A549 (cell line): Measurements from ENCODE around the gene SH3RF3. TPM values are rescaled to one million over a fixed set of nuclear protein-coding genes. Genes with fewer than 3 reads are reported as not detected.

Experiments
- ATAC-seq, 2 experiments: fragments of 200-7000 bp in 1 of 2; fragments of >200 bp in 1 of 2; cut with Nextera tagmentation in 1 of 2; cut with Tn5 transposase in 1 of 2; 3 replicates each; pipeline versions ENCODE4 v1.8.0 to v1.9.1; 2018 to 2020; ENCODE audit warnings: mild to moderate bottlenecking in 1 of 2, moderate library complexity in 1 of 2
- CTCF ChIA-PET: fragments of 300-600 bp; sonication (Branson Sonifier 250); formaldehyde crosslinking; extraction: SDS; loops from one replicate; lab custom pipeline; 2021; ENCODE audit warnings: antibody characterized with exemption, inconsistent platforms; lab: Yijun Ruan, JAX
- POLR2A ChIA-PET: fragments of 350-600 bp; formaldehyde crosslinking; extraction: SDS; loops from one replicate; lab custom pipeline; 2021; ENCODE audit warnings: antibody characterized with exemption, inconsistent platforms; lab: Yijun Ruan, JAX
- DNase-seq, 2 experiments: peaks; one replicate each; pipeline versions ENCODE4 v3.0.0 to v3.0.0-alpha.2; 2011 to 2016; ENCODE audit warnings: low read depth in 1 of 2, low spot score in 1 of 2
- FAIRE-seq: peaks from 2 replicates; lab custom pipeline; 2011; peaks lifted over from hg19 to GRCh38; lab: Jason Lieb, UNC
- H3K27ac ChIP-seq, 2 experiments: fragments of >200 bp; sonication (Bioruptor Twin); formaldehyde crosslinking; 3 replicates each; pipeline ENCODE4 v1.5.1; 2016 to 2017
- H3K4me1 ChIP-seq: fragments of >200 bp; sonication (Bioruptor Twin); formaldehyde crosslinking; 3 replicates; pipeline ENCODE4 v1.6.1; 2016
- H3K4me2 ChIP-seq: fragments of >200 bp; sonication (Bioruptor Twin); formaldehyde crosslinking; 3 replicates; pipeline ENCODE4 v1.6.1; 2016
- H3K4me3 ChIP-seq: fragments of >200 bp; sonication (Bioruptor Twin); formaldehyde crosslinking; 3 replicates; pipeline ENCODE4 v1.5.1; 2016
- H3K9me3 ChIP-seq: fragments of >200 bp; sonication (Bioruptor Twin); formaldehyde crosslinking; 3 replicates; pipeline ENCODE4 v1.6.1; 2016
- BHLHE40 ChIP-seq: IDR thresholded peaks from 2 replicates; pipeline ENCODE4 v1.6.1; 2012; ENCODE audit warnings: low read depth, low read length, inconsistent platforms
- CBX8 ChIP-seq: fragments of 200-600 bp; sonication (generic); IDR thresholded peaks from 2 replicates; pipeline ENCODE4 v1.6.1; 2016
- CHD2 ChIP-seq: fragments of 150-350 bp; IDR thresholded peaks from 2 replicates; pipeline ENCODE4 v1.6.1; 2014; ENCODE audit warnings: low read length; ENCODE audit not compliant: partially characterized antibody
- E2F6 ChIP-seq: IDR thresholded peaks from 2 replicates; pipeline ENCODE4 v1.6.1; 2012; ENCODE audit warnings: low read depth, borderline replicate concordance
- EP300 ChIP-seq, 2 experiments: fragments of >200 bp; sonication (Bioruptor Twin); formaldehyde crosslinking; IDR thresholded peaks; 2 replicates in 1 of 2; 3 replicates in 1 of 2; pipeline ENCODE4 v1.6.1; 2016 to 2017
- FOSL2 ChIP-seq, 2 experiments: fragments of 450-650 bp in 1 of 2; fragments of >200 bp in 1 of 2; sonication (Bioruptor Twin) in 1 of 2; formaldehyde crosslinking; IDR thresholded peaks; 2 replicates each; pipeline versions ENCODE4 v1.5.0 to v1.6.1; 2016 to 2020; ENCODE audit warnings: mild to moderate bottlenecking in 1 of 2, moderate library complexity in 1 of 2
- HDAC2 ChIP-seq: fragments of 200-600 bp; sonication (generic); IDR thresholded peaks from 2 replicates; pipeline ENCODE4 v1.6.1; 2016
- HEYL ChIP-seq: fragments of 250-450 bp; sonication (Bioruptor Pico); IDR thresholded peaks from 2 replicates; pipeline ENCODE4 v1.8.0; 2021; ENCODE audit warnings: mild to moderate bottlenecking, moderate library complexity
- HOXA7 ChIP-seq: fragments of 250-450 bp; sonication (Bioruptor Pico); IDR thresholded peaks from 2 replicates; pipeline ENCODE4 v1.5.0; 2020; ENCODE audit warnings: mild to moderate bottlenecking, moderate library complexity
- KDM5A ChIP-seq: fragments of 200-600 bp; sonication (generic); IDR thresholded peaks from 2 replicates; pipeline ENCODE4 v1.6.1; 2016; ENCODE audit warnings: antibody characterized with exemption, mild to moderate bottlenecking
- NPAS2 ChIP-seq: fragments of 250-450 bp; sonication (Bioruptor Pico); IDR thresholded peaks from 2 replicates; pipeline ENCODE4 v1.8.0; 2022; ENCODE audit warnings: mild to moderate bottlenecking, moderate library complexity, borderline replicate concordance
- PHF8 ChIP-seq: fragments of 200-600 bp; sonication (generic); IDR thresholded peaks from 2 replicates; pipeline ENCODE4 v1.6.1; 2016; ENCODE audit warnings: low read depth, mild to moderate bottlenecking, antibody characterized with exemption, moderate library complexity, borderline replicate concordance
- RAD21 ChIP-seq, 2 experiments: fragments of >200 bp in 1 of 2; sonication (Bioruptor Twin) in 1 of 2; formaldehyde crosslinking in 1 of 2; IDR thresholded peaks in 1 of 2; conservative IDR thresholded peaks in 1 of 2; 2 replicates in 1 of 2; 3 replicates in 1 of 2; pipeline ENCODE4 v1.6.1; 2012 to 2018; ENCODE audit warnings: inconsistent platforms in 1 of 2
- RNF2 ChIP-seq: fragments of 200-600 bp; sonication (generic); IDR thresholded peaks from 2 replicates; pipeline ENCODE4 v1.6.1; 2016; ENCODE audit warnings: low read depth, mild to moderate bottlenecking, antibody characterized with exemption, moderate library complexity, borderline replicate concordance
- SMC3 ChIP-seq: fragments of >200 bp; sonication (Bioruptor Twin); formaldehyde crosslinking; IDR thresholded peaks from 3 replicates; pipeline ENCODE4 v1.6.1; 2018; ENCODE audit warnings: inconsistent platforms
- SREBF2 ChIP-seq: fragments of 450-650 bp; IDR thresholded peaks from 2 replicates; pipeline ENCODE4 v1.6.1; 2014; ENCODE audit warnings: mild to moderate bottlenecking, moderate library complexity
- TP53 ChIP-seq: fragments of 250-450 bp; sonication (Bioruptor Pico); IDR thresholded peaks from 2 replicates; pipeline ENCODE4 v1.5.0; 2021; ENCODE audit warnings: mild to moderate bottlenecking, moderate library complexity
- ZC3H11A ChIP-seq: fragments of 450-650 bp; IDR thresholded peaks from 2 replicates; pipeline ENCODE4 v1.6.1; 2014; ENCODE audit warnings: antibody characterized with exemption, mild to moderate bottlenecking
- ZNF302 ChIP-seq: fragments of 250-450 bp; sonication (Bioruptor Pico); IDR thresholded peaks from 2 replicates; pipeline ENCODE4 v1.9.0; 2021; ENCODE audit warnings: inconsistent platforms, mild to moderate bottlenecking, moderate library complexity
- WGBS: methylation state at CpG from one replicate; pipeline ENCODE4 v1.1.6; 2017; ENCODE audit errors: missing lambda C conversion rate; 5-methylcytosine and 5-hydroxymethylcytosine counted together
- polyA plus RNA-seq, 4 experiments: library from polyadenylated mRNA; depleted of rRNA in 3 of 4; stranded (reverse); fragments of >200 nt; fragmentation: RNase III in 1 of 4; extraction: RNeasy Plus Mini Kit Qiagen cat#74134 plus additional on column Dnase treatment in 1 of 4; gene quantifications; 2 replicates in 3 of 4; 3 replicates in 1 of 4; pipeline ENCODE4 v1.2.3, GENCODE V29; 2011 to 2017
- TF ChIP-seq, protein P1 (sequence below): fragments of >200 bp; sonication (Bioruptor Twin); formaldehyde crosslinking; IDR thresholded peaks from 3 replicates; pipeline ENCODE4 v1.6.1; 2016

The SH3RF3 gene
- polyA plus RNA-seq, 2 of the 4 experiments (the other 2 are of a cell fraction), result 0.04 to 0.21 TPM

DNA sequence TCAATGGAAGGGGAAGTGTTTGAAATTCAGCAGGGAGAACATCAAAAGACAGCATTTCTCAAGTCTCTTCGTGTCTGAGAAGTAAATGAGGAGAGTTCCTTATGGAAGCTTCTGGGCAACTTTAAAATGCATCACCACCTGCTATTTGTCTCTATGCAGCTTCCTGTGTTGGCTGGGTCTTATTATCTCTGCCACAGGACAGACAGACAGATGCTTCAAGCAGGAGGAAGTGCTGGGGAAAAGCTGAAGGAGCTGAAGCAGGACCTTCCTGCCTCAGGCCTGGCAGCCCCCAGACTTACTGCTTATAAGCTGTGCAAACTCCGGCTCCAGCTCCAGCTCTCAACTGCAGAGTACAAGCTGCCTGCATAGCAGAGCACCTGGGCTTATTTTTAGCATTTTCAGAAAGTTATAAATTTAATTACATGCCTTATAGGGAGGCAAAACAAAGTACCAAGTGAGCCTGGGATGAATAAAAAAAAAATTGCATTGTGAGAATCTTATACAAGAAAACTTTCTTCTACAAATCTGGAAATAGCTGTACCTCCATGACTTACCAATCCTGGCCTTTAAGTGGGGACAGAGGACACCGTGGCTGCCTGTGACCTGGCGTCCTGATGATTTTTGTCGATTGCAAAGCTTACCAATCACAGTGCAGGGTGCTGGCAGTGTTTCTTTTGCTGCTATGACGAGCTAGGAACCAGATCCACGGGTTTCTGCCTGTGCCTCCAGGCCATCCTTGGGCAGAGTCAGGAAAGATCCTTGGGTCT lies 278.5 kb downstream of the SH3RF3 start:
- Histone ChIP-seq H3K27ac (no peak overlapping the region), H3K4me1 (no peaks in the 10 kb centered on the region), H3K9me3 (no peaks in the 10 kb centered on the region), H3K4me3 (no peak overlapping the region), H3K4me2 (no peak overlapping the region)
- FAIRE-seq, result no peak
- WGBS, result 28% methylated on average over 7 of the region's 7 CpGs
- no peak for ATAC-seq
- DNase-seq, result no peak
- ChIA-PET CTCF (interaction anchor here (0.6 to 0.8 kb wide), 4 partner anchors 19 to 289 kb away, joined by 3 read pairs; no protein-coding TSS in a partner anchor), POLR2A (no interaction called here)
- no peak for TF ChIP-seq NPAS2
- TF ChIP-seq, protein P1, sequence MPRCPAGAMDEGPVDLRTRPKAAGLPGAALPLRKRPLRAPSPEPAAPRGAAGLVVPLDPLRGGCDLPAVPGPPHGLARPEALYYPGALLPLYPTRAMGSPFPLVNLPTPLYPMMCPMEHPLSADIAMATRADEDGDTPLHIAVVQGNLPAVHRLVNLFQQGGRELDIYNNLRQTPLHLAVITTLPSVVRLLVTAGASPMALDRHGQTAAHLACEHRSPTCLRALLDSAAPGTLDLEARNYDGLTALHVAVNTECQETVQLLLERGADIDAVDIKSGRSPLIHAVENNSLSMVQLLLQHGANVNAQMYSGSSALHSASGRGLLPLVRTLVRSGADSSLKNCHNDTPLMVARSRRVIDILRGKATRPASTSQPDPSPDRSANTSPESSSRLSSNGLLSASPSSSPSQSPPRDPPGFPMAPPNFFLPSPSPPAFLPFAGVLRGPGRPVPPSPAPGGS, result no peak
- TF ChIP-seq RNF2, result no peak
- no peak for TF ChIP-seq HEYL (CRISPR knock-in tag)
- TF ChIP-seq HDAC2, result no peak
- TF ChIP-seq E2F6, result no peak
- no peak for TF ChIP-seq BHLHE40
- TF ChIP-seq EP300 (IDR thresholded peaks at IDR 0.05), result no peak
- no peak for TF ChIP-seq ZC3H11A

GRCh38 chr2:109408043-109408335 lies 279.0 kb downstream of the SH3RF3 start:
- ChIA-PET CTCF (interaction anchor here (0.6 to 0.8 kb wide), 4 partner anchors 19 to 289 kb away, joined by 3 read pairs; no protein-coding TSS in a partner anchor), POLR2A (no interaction called here)
- no peak for TF ChIP-seq CBX8
- no peak for TF ChIP-seq TP53
- no peak for TF ChIP-seq RAD21 (conservative IDR thresholded peaks at IDR 0.05 in 1 of 2, IDR thresholded peaks at IDR 0.05 in 1 of 2)
- no peak for TF ChIP-seq SMC3
- no peak for TF ChIP-seq PHF8
- ATAC-seq (no peak), FAIRE-seq (no peak), DNase-seq (no peak)
- Histone ChIP-seq H3K4me2 (no peak overlapping the region), H3K9me3 (no peaks in the 10 kb centered on the region), H3K4me3 (no peak overlapping the region), H3K27ac (no peak overlapping the region), H3K4me1 (no peaks in the 10 kb centered on the region)
- 20% methylated on average over 1 of the region's 4 CpGs for WGBS

GRCh38 chr2:109409321-109410038 lies 280.5 kb downstream of the SH3RF3 start:
- H3K4me3 ChIP-seq, result no peak overlapping the region
- 70% methylated on average over 13 of the region's 13 CpGs for WGBS
- no peak for TF ChIP-seq CBX8
- no peak for TF ChIP-seq CHD2
- TF ChIP-seq SREBF2, result no peak
- TF ChIP-seq ZNF302 (CRISPR knock-in tag), result no peak
- no peak for TF ChIP-seq FOSL2 (IDR thresholded peaks at IDR 0.05)
- TF ChIP-seq FOSL2 (CRISPR knock-in tag; IDR thresholded peaks at IDR 0.05), result no peak
- no peak for TF ChIP-seq HDAC2
- TF ChIP-seq RAD21 (conservative IDR thresholded peaks at IDR 0.05 in 1 of 2, IDR thresholded peaks at IDR 0.05 in 1 of 2), result no peak
- TF ChIP-seq HOXA7, result no peak
- TF ChIP-seq KDM5A, result no peak
- FAIRE-seq (no peak), ATAC-seq (no peak), DNase-seq (no peak)
- H3K4me2 ChIP-seq, result no peak overlapping the region
- POLR2A ChIA-PET, result no interaction called here
- no peak overlapping the region for H3K27ac ChIP-seq
- H3K4me1 ChIP-seq, result no peaks in the 10 kb centered on the region
- H3K9me3 ChIP-seq, result no peaks in the 10 kb centered on the region
- CTCF ChIA-PET, result interaction anchor here (0.6 to 1.2 kb wide), 4 partner anchors 23 to 1372 kb away, joined by 3 read pairs; no protein-coding TSS in a partner anchor
